Neural crest cell (in vitro differentiated cells): Measurements from ENCODE around the gene NCAPD2. TPM values are rescaled to one million over a fixed set of nuclear protein-coding genes. Genes with fewer than 3 reads are reported as not detected.
A peak's percentile ranks its signal among the peaks of the same experiment; 100 is the strongest.
"Not testable (repeated sequence)": the region's sequence is repeated elsewhere in the genome, so short reads cannot be mapped to it uniquely, and the experiment has no call there.

Experiments used
- DNase-seq: peaks from one replicate; pipeline ENCODE4 v3.0.0; 2021; ENCODE audit warnings: low read depth, mixed read lengths, low spot score
- H3K27ac Mint-ChIP-seq: one replicate; pipeline ENCODE4 v1.8.0; 2021; ENCODE audit warnings: mild to moderate bottlenecking, mixed read lengths; ENCODE audit not compliant: unreplicated experiment
- H3K27me3 Mint-ChIP-seq: 2 replicates; pipeline ENCODE4 v1.8.0; 2021; ENCODE audit warnings: low read depth, mild to moderate bottlenecking, mixed read lengths
- H3K36me3 Mint-ChIP-seq: 2 replicates; pipeline ENCODE4 v1.8.0; 2021; ENCODE audit warnings: low read depth, mild to moderate bottlenecking, mixed read lengths
- H3K4me1 Mint-ChIP-seq: 2 replicates; pipeline ENCODE4 v1.8.0; 2021; ENCODE audit warnings: mixed read lengths
- H3K4me3 Mint-ChIP-seq: one replicate; pipeline ENCODE4 v1.8.0; 2021; ENCODE audit warnings: mild to moderate bottlenecking, mixed read lengths
- H3K9me3 Mint-ChIP-seq: 2 replicates; pipeline ENCODE4 v1.8.0; 2021; ENCODE audit warnings: mixed read lengths
- CTCF ChIP-seq: fragments of 200-600 bp; sonication (generic); conservative IDR thresholded peaks from 2 replicates; pipeline ENCODE4 v1.5.0; 2021; ENCODE audit warnings: antibody characterized with exemption, mild to moderate bottlenecking
- total RNA-seq: library from RNA; stranded (reverse); gene quantifications from 2 replicates; pipeline ENCODE4 v1.2.1, GENCODE V29; 2021

NCAPD2 gene
- total RNA-seq, 1 donor from 2014 or later: 133 TPM

- Mint-ChIP-seq H3K9me3 (no peaks in the 10 kb centered on the region), H3K36me3 (no peaks in the 10 kb centered on the region), H3K4me3 (peak overlapping the region; percentile 3), H3K27me3 (peaks cover 3% of the 10 kb centered on the region), H3K27ac (no peak overlapping the region), H3K4me1 (peaks cover 24% of the 10 kb centered on the region)
- TF ChIP-seq CTCF: no peak
- no peak for DNase-seq
These were observed 21.4 kb upstream of the NCAPD2 start for GRCh38 chr12:6472491-6472890.

DNA sequence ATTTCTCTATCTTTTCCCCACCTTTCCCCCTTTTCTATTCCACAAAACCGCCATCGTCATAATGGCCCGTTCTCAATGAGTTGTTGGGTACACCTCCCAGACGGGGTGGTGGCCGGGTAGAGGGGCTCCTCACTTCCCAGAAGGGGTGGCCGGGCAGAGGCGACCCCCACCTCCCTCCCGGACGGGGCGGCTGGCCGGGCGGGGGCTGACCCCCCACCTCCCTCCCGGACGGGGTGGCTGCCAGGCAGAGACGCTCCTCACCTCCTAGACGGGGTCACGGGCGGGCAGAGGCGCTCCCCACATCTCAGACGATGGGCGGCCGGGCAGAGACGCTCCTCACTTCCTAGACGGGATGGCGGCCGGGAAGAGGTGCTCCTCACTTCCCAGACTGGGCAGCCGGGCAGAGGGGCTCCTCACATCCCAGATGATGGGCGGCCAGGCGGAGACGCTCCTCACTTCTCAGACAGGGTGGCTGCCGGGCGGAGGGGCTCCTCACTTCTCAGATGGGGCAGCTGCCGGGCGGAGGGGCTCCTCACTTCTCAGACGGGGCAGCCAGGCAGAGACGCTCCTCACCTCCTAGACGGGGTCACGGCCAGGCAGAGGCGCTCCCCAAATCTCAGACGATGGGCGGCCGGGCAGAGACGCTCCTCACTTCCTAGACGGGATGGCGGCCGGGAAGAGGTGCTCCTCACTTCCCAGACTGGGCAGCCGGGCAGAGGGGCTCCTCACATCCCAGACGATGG lies 18.5 kb upstream of the NCAPD2 start:
- H3K9me3 Mint-ChIP-seq, H3K27me3 Mint-ChIP-seq, H3K27ac Mint-ChIP-seq, DNase-seq, H3K4me3 Mint-ChIP-seq, H3K36me3 Mint-ChIP-seq: not testable (repeated sequence)
- H3K4me1 Mint-ChIP-seq: peaks cover 14% of the 10 kb centered on the region

- no peak for TF ChIP-seq CTCF
- Mint-ChIP-seq H3K36me3 (no peaks in the 10 kb centered on the region), H3K4me3 (no peak overlapping the region), H3K27me3 (peaks cover 6% of the 10 kb centered on the region), H3K4me1 (peaks cover 5% of the 10 kb centered on the region), H3K9me3 (no peaks in the 10 kb centered on the region), H3K27ac (no peak overlapping the region)
- DNase-seq: no peak
These were observed 17.4 kb upstream of the NCAPD2 start for GRCh38 chr12:6476489-6476888.

GRCh38 chr12:6477601-6478377 lies 16.1 kb upstream of the NCAPD2 start:
- not testable (repeated sequence) for H3K36me3 Mint-ChIP-seq, H3K27me3 Mint-ChIP-seq, H3K27ac Mint-ChIP-seq

DNA sequence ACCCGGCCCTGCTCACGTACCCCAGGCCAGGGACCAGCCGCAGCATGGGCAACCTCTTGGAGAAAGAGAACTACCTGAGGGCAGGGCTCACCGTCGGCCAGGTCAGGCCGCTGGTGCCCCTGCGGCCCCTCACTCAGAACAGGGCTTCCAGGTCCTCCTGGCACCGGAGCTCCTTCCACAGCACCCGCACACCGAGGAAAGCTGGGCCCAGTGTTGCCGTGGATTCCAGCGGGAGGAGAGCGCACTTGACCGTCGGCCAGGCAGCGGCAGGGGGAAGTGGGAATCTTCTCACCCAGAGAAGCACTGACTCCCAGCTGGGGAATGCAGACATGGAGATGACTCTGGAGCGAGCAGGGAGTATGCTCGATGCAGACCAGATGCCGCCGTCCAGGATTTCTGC lies 15.5 kb upstream of the NCAPD2 start:
- DNase-seq: no peak
- no peak for TF ChIP-seq CTCF
- H3K9me3 Mint-ChIP-seq: no peaks in the 10 kb centered on the region
- H3K4me1 Mint-ChIP-seq: peaks cover 5% of the 10 kb centered on the region
- no peak overlapping the region for H3K27ac Mint-ChIP-seq
- H3K36me3 Mint-ChIP-seq: no peaks in the 10 kb centered on the region
- peaks cover 6% of the 10 kb centered on the region for H3K27me3 Mint-ChIP-seq
- H3K4me3 Mint-ChIP-seq: no peak overlapping the region

More at GRCh38 chr12:6477601-6478377, 16.1 kb upstream of the NCAPD2 start:
- not testable (repeated sequence) for DNase-seq, H3K4me3 Mint-ChIP-seq, H3K4me1 Mint-ChIP-seq, H3K9me3 Mint-ChIP-seq

GRCh38 chr12:6488240-6488639 lies 5.7 kb upstream of the NCAPD2 start:
- H3K9me3 Mint-ChIP-seq: no peaks in the 10 kb centered on the region
- peaks cover 2% of the 10 kb centered on the region for H3K36me3 Mint-ChIP-seq
- no peak for DNase-seq
- no peak overlapping the region for H3K4me3 Mint-ChIP-seq
- no peak for TF ChIP-seq CTCF
- H3K27ac Mint-ChIP-seq: no peak overlapping the region
- H3K4me1 Mint-ChIP-seq: peaks cover 14% of the 10 kb centered on the region
- no peaks in the 10 kb centered on the region for H3K27me3 Mint-ChIP-seq
